GM18873 (cell line): ENCODE measurements around the gene SPECC1.
"Not testable (repeated sequence)": the region's sequence is repeated elsewhere in the genome, so short reads cannot be mapped to it uniquely, and the experiment has no call there.

Experiments
- ATAC-seq: cut with Tn5 transposase; IDR thresholded peaks from one replicate; pipeline ENCODE4 v1.9.1; 2021; ENCODE audit warnings: mild to moderate bottlenecking, moderate library complexity, moderate number of reproducible peaks; ENCODE audit not compliant: unreplicated experiment, low FRiP score

Gene SPECC1

GRCh38 chr17:20089756-20090547, 80.8 kb downstream of the SPECC1 start:
- ATAC-seq: no peak

GRCh38 chr17:20091174-20092029, 82.2 kb downstream of the SPECC1 start:
- no peak for ATAC-seq

- ATAC-seq: no peak
These were observed 83.2 kb downstream of the SPECC1 start for GRCh38 chr17:20092261-20092867.

DNA sequence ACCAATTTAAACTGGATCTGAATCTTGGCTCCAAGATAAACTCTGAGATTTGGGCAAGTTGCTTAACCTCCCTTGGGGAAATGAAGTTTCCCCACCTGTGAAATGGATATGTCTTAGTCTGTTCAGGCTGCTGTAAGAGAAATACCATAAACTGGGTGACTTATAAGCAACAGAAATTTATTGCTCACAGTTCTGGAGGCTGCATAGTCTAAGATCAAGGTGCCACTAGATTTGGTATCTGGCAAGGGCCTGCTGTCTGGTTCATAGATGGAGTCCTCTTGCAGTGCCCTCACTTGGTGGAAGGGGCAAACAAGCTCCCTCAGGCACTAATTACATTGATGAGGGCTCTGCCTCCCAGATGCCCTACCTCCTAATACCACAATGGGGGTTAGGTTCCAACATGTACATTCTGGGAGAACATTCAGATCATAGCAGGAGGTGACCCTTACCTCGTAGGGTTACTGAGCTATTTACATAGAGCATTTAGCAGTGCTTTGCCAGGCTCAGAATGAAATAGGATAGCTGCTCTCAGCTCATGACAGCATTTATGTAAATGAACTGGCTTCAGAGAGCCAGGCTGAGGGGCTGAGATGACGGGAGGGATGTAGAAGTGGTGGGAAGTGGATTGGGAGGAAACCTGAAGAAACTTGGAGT, 83.9 kb downstream of the SPECC1 start:
- ATAC-seq: no peak

GRCh38 chr17:20094777-20095176, 85.6 kb downstream of the SPECC1 start:
- ATAC-seq: no peak

DNA sequence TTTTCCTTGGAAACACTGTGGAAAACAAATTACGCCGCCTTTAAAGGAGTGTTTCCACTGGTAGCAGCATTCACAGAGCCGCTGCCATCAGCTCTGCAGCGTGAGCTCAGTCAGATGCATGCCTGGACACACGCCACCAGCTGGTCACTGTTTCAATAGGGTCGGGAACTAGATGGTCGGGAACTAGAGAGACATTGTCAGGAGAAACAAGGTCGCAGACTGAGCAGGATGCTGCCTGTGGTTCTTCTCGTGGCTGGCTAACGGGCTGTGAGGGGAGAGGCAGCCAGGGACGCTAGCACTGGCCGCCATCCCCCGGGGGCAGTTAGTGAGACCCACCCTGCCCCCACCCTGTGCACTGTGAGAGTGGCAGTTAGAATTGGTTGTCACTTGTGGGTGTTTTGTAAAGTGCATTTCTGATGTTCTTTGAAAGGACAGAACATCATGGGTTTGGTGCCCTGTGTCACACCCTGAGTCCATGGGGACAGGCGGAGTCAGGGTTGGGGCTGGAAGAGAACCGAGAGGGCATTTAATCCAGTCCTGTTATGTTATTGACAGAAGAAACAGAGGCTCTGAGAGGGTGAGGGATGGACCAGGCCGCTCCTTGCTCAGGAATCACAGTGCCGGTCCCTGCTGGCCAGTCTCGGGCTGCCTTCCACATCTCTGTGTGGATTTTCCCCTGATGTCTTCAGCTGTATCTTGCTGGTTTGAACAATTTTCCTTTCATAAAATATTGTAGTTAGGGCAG, 86.3 kb downstream of the SPECC1 start:
- no peak for ATAC-seq

GRCh38 chr17:20096430-20096829, 87.3 kb downstream of the SPECC1 start:
- ATAC-seq: no peak

- no peak for ATAC-seq
These were observed 88.2 kb downstream of the SPECC1 start for GRCh38 chr17:20097330-20097729.

DNA sequence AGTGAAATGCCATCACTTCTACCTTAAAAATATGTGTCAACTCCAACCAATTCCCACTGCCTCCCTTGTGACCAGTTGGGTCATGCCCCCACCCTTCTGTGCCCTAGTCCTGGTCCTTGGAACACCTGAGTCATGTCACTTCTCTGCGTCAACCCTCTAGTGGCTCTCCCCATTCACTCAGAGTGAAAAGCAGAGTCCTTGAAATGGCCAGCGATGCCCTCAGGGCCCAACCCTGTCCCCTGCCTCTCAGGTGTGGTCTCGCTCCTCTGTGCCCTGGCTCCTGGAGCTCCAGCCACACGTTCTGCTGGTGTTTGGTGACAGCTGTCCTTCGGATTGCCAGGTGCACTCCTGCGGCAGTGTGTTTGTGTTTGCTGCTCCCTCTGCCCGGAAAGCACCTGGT, 89.2 kb downstream of the SPECC1 start:
- ATAC-seq: no peak

GRCh38 chr17:20100806-20101205, 91.6 kb downstream of the SPECC1 start:
- not testable (repeated sequence) for ATAC-seq

DNA sequence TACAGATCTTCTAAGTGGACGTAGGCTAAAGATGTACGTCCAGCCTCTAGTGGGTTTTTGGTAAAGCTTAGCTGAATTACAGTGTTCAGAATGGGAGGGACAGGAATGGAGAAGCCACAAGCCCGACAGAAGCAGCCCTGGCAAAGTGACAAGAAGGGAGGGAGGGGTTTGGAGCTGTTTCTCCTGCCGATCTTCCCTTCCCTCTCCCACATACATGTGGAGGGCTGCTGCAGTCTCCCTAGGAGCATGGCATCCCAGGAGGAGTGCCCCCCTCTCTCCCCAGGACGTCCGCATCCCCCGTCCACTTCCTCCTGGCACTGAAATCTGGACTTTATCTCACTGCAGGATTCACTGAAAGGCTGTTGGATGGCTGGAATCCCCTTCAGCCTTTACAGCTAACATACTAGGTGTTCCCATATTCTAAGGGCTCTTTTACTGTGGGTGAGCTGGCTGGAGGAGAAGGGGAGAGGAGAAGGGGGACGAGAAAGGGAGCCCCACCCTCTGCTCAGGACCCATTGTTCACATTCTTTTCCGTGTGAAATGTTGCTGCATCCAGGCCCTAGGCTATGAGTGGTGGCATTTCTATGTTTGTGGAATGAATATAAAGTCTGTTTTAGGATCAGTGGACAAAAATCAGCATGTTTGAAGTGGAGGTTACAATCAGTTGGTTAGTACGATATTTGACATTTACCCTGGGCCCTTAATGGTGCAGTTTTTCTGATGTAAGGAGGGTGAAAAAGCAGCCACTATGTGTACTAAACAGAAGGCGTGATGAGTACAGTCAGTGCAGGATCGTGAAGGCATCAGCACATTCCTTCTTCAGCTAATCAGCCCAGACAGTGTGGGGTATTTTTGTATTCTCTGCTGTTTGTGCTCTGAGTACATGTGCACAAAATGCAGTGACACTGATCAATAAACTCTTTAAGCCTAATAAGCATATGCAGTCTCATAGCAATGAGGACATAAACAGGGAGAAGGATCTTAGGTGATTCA, 94.6 kb downstream of the SPECC1 start:
- no peak for ATAC-seq

GRCh38 chr17:20105539-20106280, 96.6 kb downstream of the SPECC1 start:
- ATAC-seq: no peak

GRCh38 chr17:20106446-20106845, 97.3 kb downstream of the SPECC1 start:
- ATAC-seq: not testable (repeated sequence)

- no peak for ATAC-seq
These were observed 99.9 kb downstream of the SPECC1 start for GRCh38 chr17:20109076-20109475.

DNA sequence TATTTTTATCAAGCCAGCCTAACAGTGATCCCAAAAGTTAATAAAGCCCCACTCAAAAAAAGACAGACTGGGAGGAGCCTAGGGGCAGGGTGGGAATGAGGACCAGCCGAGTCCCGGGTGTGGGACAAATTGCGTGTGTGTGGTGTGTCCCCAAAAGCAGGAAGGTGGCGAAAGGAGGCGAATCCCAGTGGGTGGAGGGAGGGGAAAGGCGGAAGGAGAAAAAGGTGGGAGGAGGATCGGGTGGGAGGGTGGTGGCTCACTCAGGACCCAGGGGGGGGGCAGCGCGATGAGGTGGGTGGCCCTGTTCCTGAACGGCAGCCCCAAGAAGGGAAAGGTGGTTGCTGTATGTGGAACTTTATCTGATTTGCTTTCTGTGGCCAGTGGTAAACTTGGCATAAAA, 102.4 kb downstream of the SPECC1 start:
- ATAC-seq: no peak

DNA sequence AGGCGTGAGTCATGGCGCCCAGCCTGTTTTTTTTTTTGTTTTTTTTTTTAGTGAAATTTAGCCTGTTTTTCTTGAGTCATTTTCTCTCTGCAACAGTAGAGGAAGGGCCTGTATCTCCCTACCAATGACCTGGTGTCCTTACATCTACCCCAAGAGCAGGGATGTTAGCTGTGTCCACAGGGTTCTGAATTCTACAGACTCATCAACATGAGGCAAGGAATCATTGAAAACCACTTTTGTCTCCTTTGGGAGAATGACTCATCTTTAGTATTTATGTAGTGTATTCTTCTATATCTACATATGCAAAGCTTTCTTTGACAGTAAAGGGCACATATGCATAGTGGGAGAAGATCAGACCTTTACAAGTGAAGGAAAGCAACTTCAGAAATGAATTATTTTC, 105.3 kb downstream of the SPECC1 start:
- ATAC-seq: no peak

- ATAC-seq: no peak
These were observed 107.6 kb downstream of the SPECC1 start for GRCh38 chr17:20116683-20117309.

DNA sequence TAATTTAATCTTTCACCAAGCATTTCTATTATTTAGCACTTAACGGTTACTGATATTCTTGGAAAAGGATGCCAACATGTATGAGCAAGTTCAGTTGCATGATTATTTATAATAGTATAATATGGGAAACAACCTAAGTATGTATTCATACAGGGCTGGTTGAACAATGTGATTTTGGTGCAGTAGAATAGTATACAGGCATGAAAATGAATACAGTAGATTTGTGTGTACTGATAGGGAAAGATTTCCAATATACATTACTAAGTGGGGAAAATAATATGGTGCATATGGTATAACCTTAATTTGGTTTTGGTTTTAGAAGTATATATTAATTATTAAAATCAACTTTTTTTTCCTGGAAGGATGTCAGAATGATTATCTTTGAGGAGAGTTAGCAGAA, 109.1 kb downstream of the SPECC1 start:
- no peak for ATAC-seq
